Natural killer cell (primary cell): Measurements from ENCODE around the gene KRTAP1-5. TPM values are rescaled to one million over a fixed set of nuclear protein-coding genes. Genes with fewer than 3 reads are reported as not detected.

Source experiments
- ATAC-seq, 3 donors: fragments of 150-1000 bp in 2 of 3; fragments of 200-7000 bp in 1 of 3; cut with Tn5 transposase; 1 replicate in 1 of 3; 2 replicates in 2 of 3; pipeline ENCODE4 v1.10.0; 2021; ENCODE audit warnings: mild to moderate bottlenecking in 2 of 3, moderate library complexity in 2 of 3
- DNase-seq, 2 donors: peaks; one replicate each; pipeline versions ENCODE4 v3.0.0 to v3.0.0-alpha.2; 2013 to 2021; ENCODE audit warnings: mixed read lengths in 1 of 2
- H3K27ac ChIP-seq: one replicate; pipeline ENCODE4 v1.5.1; 2013; ENCODE audit warnings: mild to moderate bottlenecking, low read length
- H3K27me3 ChIP-seq: one replicate; pipeline ENCODE4 v1.6.1; 2013; ENCODE audit warnings: low read length; ENCODE audit not compliant: control insufficient read depth, insufficient read depth
- H3K36me3 ChIP-seq: one replicate; pipeline ENCODE4 v1.6.1; 2013; ENCODE audit warnings: low read length; ENCODE audit not compliant: control insufficient read depth, insufficient read depth
- H3K4me1 ChIP-seq: one replicate; pipeline ENCODE4 v1.6.1; 2013; ENCODE audit warnings: low read length; ENCODE audit not compliant: control insufficient read depth, insufficient read depth
- H3K4me3 ChIP-seq: one replicate; pipeline ENCODE4 v1.5.1; 2013; ENCODE audit warnings: low read length
- H3K9me3 ChIP-seq: one replicate; pipeline ENCODE4 v1.6.1; 2013; ENCODE audit warnings: low read length; ENCODE audit not compliant: control insufficient read depth, insufficient read depth
- H3K27ac Mint-ChIP-seq, 2 donors: one replicate each; pipeline ENCODE4 v1.8.0; 2022; ENCODE audit warnings: mild to moderate bottlenecking in 2 of 2, mixed read lengths in 2 of 2, moderate library complexity in 1 of 2
- H3K27me3 Mint-ChIP-seq, 2 donors: one replicate each; pipeline ENCODE4 v1.8.0; 2022; ENCODE audit warnings: low read depth in 2 of 2, mixed read lengths in 2 of 2
- H3K36me3 Mint-ChIP-seq: one replicate; pipeline ENCODE4 v1.8.0; 2022; ENCODE audit warnings: mixed read lengths
- H3K4me1 Mint-ChIP-seq, 2 donors: one replicate each; pipeline ENCODE4 v1.8.0; 2022; ENCODE audit warnings: mixed read lengths in 2 of 2
- H3K4me3 Mint-ChIP-seq: one replicate; pipeline ENCODE4 v1.8.0; 2022; ENCODE audit warnings: mild to moderate bottlenecking, moderate library complexity, mixed read lengths
- H3K9me3 Mint-ChIP-seq, 2 donors: one replicate each; pipeline ENCODE4 v1.8.0; 2022; ENCODE audit warnings: mixed read lengths in 2 of 2
- WGBS: methylation state at CpG from one replicate; pipeline ENCODE4 v1.1.7; 2013; ENCODE audit warnings: missing lambda C conversion rate; ENCODE audit not compliant: insufficient coverage; 5-methylcytosine and 5-hydroxymethylcytosine counted together
- intact Hi-C: fragments of 100-400 bp; cut with micrococcal nuclease; formaldehyde crosslinking; loops from one replicate; pipeline ENCODE4 v1.14.2; 2022
- total RNA-seq, 4 donors: library from RNA; stranded (reverse); fragments of 120-200 nt in 1 of 4; gene quantifications; one replicate each; pipeline versions ENCODE4 v1.2.3 to v1.2.4, GENCODE V29; 2013 to 2022
- TF ChIP-seq, protein P1 (sequence below): fragments of 200-600 bp; IDR thresholded peaks from one replicate; pipeline ENCODE4 v1.8.0; 2022; ENCODE audit warnings: antibody characterized with exemption

Gene KRTAP1-5
- total RNA-seq, 3 donors from 2014 or later (not counting 1 experiment from before 2014, with no cell fraction given): not detected

DNA sequence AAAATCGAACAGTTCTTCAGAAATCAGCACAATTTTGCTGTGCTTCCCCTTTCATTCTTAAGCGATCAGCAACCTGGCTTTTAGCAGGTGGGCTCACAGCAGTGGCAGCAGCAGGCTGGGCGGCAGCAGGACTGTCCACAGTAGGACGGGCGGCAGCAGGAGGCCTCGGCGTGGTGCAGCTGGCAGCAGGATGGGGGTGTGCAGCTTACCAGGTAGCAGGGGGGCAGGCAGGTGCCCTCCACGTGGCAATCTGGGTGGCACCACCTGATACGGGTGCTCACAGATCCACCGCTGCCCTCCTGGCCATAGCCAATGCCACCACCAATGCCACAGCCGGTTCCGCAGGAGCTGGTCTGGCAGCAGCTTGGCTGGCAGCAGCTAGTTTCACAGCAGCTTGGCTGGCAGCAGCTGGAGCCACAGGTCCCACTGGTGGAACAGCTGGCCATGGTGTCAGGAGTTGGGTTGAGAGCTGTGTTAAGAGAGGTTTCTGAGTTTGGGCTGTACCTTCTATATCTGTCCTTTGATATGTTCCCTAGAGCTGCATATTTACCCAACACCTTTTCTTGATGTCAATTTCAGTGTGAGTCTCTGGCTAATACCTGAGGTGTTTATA, 2.7 kb upstream of the KRTAP1-5 start, which contains the start of gene KRTAP1-4:
KRTAP1-4 (minus strand) TSS at position 563 of the 613 bp plus-strand sequence; CDS start at position 446, 117 bp downstream.
- H3K27ac Mint-ChIP-seq: no peak within 1 kb of the TSS
- TF ChIP-seq, protein P1, sequence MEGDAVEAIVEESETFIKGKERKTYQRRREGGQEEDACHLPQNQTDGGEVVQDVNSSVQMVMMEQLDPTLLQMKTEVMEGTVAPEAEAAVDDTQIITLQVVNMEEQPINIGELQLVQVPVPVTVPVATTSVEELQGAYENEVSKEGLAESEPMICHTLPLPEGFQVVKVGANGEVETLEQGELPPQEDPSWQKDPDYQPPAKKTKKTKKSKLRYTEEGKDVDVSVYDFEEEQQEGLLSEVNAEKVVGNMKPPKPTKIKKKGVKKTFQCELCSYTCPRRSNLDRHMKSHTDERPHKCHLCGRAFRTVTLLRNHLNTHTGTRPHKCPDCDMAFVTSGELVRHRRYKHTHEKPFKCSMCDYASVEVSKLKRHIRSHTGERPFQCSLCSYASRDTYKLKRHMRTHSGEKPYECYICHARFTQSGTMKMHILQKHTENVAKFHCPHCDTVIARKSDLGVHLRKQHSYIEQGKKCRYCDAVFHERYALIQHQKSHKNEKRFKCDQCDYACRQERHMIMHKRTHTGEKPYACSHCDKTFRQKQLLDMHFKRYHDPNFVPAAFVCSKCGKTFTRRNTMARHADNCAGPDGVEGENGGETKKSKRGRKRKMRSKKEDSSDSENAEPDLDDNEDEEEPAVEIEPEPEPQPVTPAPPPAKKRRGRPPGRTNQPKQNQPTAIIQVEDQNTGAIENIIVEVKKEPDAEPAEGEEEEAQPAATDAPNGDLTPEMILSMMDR: no peak
- intact Hi-C loops: no loop called here
- no peak within 1 kb of the TSS for H3K4me3 Mint-ChIP-seq
- no peak within 1 kb of the TSS for H3K27ac ChIP-seq
- peaks cover 21 to 46% of the 10 kb centered on the region in 2 donors for H3K27me3 Mint-ChIP-seq
- H3K4me1 Mint-ChIP-seq: no peaks in the 10 kb centered on the region
- 86% methylated on average over 12 of the region's 12 CpGs for WGBS
- no peaks in the 10 kb centered on the region for H3K27me3 ChIP-seq
- ATAC-seq: no peak
- H3K4me3 ChIP-seq: no peak within 1 kb of the TSS
- H3K9me3 Mint-ChIP-seq: no peaks in the 10 kb centered on the region
- no peaks in the 10 kb centered on the region for H3K4me1 ChIP-seq
- no peak for DNase-seq
- H3K36me3 ChIP-seq: no peaks in the 10 kb centered on the region
- H3K9me3 ChIP-seq: no peaks in the 10 kb centered on the region
- H3K36me3 Mint-ChIP-seq: no peaks in the 10 kb centered on the region

DNA sequence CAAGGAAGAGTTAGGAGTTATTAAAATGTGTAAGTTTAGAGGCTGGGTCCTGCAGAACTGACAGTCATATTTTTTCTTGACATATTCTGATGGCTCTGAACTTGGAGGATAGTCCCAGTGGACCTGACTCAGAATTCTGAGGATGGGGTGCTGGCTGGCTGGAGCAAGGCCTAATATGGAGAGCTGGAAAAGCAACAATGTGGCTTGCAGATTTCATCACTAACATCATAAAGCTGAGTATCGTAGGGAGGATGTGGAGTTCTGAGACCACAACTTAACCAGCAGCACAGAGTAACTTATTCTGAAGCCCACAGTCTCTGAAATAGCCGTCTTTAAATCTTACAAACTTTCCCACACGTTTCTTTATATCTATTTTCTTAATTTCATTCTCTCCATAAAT, 2.3 kb downstream of the KRTAP1-5 start:
- H3K36me3 Mint-ChIP-seq: no peaks in the 10 kb centered on the region
- no peaks in the 10 kb centered on the region for H3K36me3 ChIP-seq
- DNase-seq (no peak), ATAC-seq (no peak)
- H3K4me1 ChIP-seq: no peaks in the 10 kb centered on the region
- H3K27me3 ChIP-seq: no peaks in the 10 kb centered on the region
- no peaks in the 10 kb centered on the region for H3K9me3 ChIP-seq
- H3K27ac Mint-ChIP-seq: no peak overlapping the region
- H3K27ac ChIP-seq: no peak overlapping the region
- WGBS: 71% methylated on average over 3 of the region's 3 CpGs
- intact Hi-C loops: no loop called here
- no peak overlapping the region for H3K4me3 ChIP-seq
- TF ChIP-seq, protein P1: no peak
- no peak overlapping the region for H3K4me3 Mint-ChIP-seq
- no peaks in the 10 kb centered on the region for H3K9me3 Mint-ChIP-seq
- H3K4me1 Mint-ChIP-seq: no peaks in the 10 kb centered on the region
- peaks cover 21 to 35% of the 10 kb centered on the region in 2 donors for H3K27me3 Mint-ChIP-seq

DNA sequence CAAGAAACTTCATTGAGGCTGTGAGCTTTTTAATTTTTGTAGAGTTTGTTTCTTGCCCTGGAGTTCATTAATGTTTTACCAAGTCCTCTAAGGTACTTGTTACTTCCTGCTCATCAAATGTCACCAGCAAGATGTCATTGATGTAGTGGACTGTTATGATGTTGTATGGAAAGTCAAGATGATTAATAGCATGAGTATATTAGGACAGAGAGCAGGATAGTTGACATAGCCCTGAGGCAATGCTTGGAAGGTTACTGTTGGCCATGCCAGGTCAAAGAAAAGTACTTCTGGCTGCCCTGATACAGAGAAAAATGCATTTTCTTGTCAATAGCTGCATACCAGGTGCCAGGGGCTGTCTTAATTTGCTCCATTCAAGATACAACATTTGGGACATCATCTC, 6.7 kb downstream of the KRTAP1-5 start:
- TF ChIP-seq, protein P1: no peak
- intact Hi-C loops: no loop called here
- Histone ChIP-seq H3K27ac (no peak overlapping the region), H3K4me3 (no peak overlapping the region), H3K9me3 (no peaks in the 10 kb centered on the region), H3K27me3 (no peaks in the 10 kb centered on the region), H3K4me1 (no peaks in the 10 kb centered on the region), H3K36me3 (no peaks in the 10 kb centered on the region)
- no peak for ATAC-seq
- Mint-ChIP-seq H3K27ac (no peak overlapping the region), H3K4me1 (no peaks in the 10 kb centered on the region), H3K36me3 (no peaks in the 10 kb centered on the region), H3K4me3 (no peak overlapping the region), H3K27me3 (peaks cover 20 to 24% of the 10 kb centered on the region in 2 donors), H3K9me3 (no peaks in the 10 kb centered on the region)
- no peak for DNase-seq

DNA sequence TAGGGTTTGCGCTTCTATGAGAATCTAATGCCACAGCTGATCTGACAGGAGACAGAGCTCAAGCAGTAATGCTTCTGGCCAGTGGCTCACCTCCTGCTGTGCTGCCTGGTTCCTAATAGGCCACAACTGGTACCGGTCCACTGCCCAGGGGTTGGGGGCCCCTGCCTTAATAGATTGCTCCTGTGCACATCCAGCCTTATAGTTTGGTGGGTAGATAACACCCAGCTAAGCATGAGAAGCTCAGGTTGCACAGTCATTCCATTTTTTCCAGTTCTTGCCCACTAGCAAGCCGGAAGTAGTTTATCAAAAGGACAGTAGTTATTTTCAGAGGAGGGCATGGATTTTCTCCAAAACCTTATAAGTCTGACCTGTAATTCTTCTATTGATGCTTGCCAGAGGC, 7.6 kb downstream of the KRTAP1-5 start:
- Histone ChIP-seq H3K27me3 (no peaks in the 10 kb centered on the region), H3K36me3 (no peaks in the 10 kb centered on the region), H3K4me1 (no peaks in the 10 kb centered on the region), H3K4me3 (no peak overlapping the region), H3K9me3 (no peaks in the 10 kb centered on the region), H3K27ac (no peak overlapping the region)
- DNase-seq: no peak
- ATAC-seq: no peak
- Mint-ChIP-seq H3K36me3 (no peaks in the 10 kb centered on the region), H3K27ac (no peak overlapping the region), H3K9me3 (no peaks in the 10 kb centered on the region), H3K27me3 (peaks cover 16 to 22% of the 10 kb centered on the region in 2 donors), H3K4me3 (no peak overlapping the region), H3K4me1 (no peaks in the 10 kb centered on the region)
- TF ChIP-seq, protein P1: no peak
- 96% methylated on average over 3 of the region's 3 CpGs for WGBS
- intact Hi-C loops: no loop called here
